Urinary bladder (tissue), 4 donors: ENCODE results near the gene TAB2. TPM values are rescaled to one million over a fixed set of nuclear protein-coding genes. Genes with fewer than 3 reads are reported as not detected.

ENCODE experiments used
- DNase-seq: peaks from one replicate; pipeline ENCODE4 v3.0.0-alpha.2; 2015; ENCODE audit errors: extremely low spot score
- H3K27ac ChIP-seq: one replicate; pipeline ENCODE4 v1.5.1; 2013; ENCODE audit warnings: low read depth, mild to moderate bottlenecking, moderate library complexity
- H3K36me3 ChIP-seq: one replicate; pipeline ENCODE4 v1.6.1; 2013; ENCODE audit warnings: mild to moderate bottlenecking, moderate library complexity; ENCODE audit not compliant: insufficient read depth
- H3K4me1 ChIP-seq: one replicate; pipeline ENCODE4 v1.6.1; 2013; ENCODE audit warnings: mild to moderate bottlenecking, moderate library complexity; ENCODE audit not compliant: insufficient read depth
- H3K4me3 ChIP-seq: one replicate; pipeline ENCODE4 v1.5.1; 2013; ENCODE audit warnings: low read depth, low read length
- WGBS: extraction: QIAGEN DNeasy Blood & Tissue Kit; methylation state at CpG from one replicate; pipeline ENCODE4 v1.1.7; 2013; 5-methylcytosine and 5-hydroxymethylcytosine counted together
- polyA plus RNA-seq: library from polyadenylated mRNA; stranded (reverse); fragments of 200-250 nt; gene quantifications from one replicate; pipeline ENCODE4 v1.2.3, GENCODE V29; 2013
- total RNA-seq: library from RNA; depleted of rRNA; stranded (reverse); fragments of >200 nt; gene quantifications from one replicate; pipeline ENCODE4 v1.2.3, GENCODE V29; 2014
- donor health status: healthy with polysubstance abuse.
- donor health status: healthy.

The TAB2 gene
- total and polyA plus RNA-seq, 2 donors = 42.2 to 78.3 TPM

GRCh38 chr6:149356081-149356750 lies 38.7 kb downstream of the TAB2 start:
- 80% methylated on average over 6 of the region's 6 CpGs for WGBS

GRCh38 chr6:149357726-149358538 lies 40.4 kb downstream of the TAB2 start:
- DNase-seq = no peak
- Histone ChIP-seq H3K27ac (no peak overlapping the region), H3K36me3 (no peaks in the 10 kb centered on the region), H3K4me1 (no peaks in the 10 kb centered on the region), H3K4me3 (no peak overlapping the region)
- WGBS = 93% methylated on average over 17 of the region's 17 CpGs

More at GRCh38 chr6:149356081-149356750, 38.7 kb downstream of the TAB2 start:
- H3K4me3 ChIP-seq = no peak overlapping the region
- no peak overlapping the region for H3K27ac ChIP-seq
- DNase-seq = no peak
- no peaks in the 10 kb centered on the region for H3K36me3 ChIP-seq
- H3K4me1 ChIP-seq = no peaks in the 10 kb centered on the region

DNA sequence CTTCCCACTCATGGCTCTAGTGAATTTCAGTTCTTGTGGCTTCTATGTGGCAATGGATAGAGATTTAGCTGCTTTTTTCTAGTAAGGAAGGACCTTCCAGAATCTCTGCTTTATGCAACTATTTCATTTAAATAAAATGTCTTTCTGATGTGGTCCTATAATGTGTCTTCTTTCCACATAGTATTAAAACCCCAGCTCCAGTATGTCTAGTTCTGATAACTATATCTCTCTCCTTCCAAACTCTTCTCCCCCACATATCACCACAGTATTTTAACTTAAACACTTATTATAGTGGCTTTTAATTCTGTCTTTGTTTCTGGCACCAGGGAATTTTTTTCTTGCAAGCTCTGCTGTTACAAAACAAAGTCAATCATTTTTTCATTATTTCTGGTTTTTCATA lies 41.9 kb downstream of the TAB2 start:
- Histone ChIP-seq H3K4me1 (no peaks in the 10 kb centered on the region), H3K27ac (no peak overlapping the region), H3K4me3 (no peak overlapping the region), H3K36me3 (no peaks in the 10 kb centered on the region)
- DNase-seq = no peak

GRCh38 chr6:149360536-149360935 lies 43.0 kb downstream of the TAB2 start:
- Histone ChIP-seq H3K36me3 (no peaks in the 10 kb centered on the region), H3K27ac (no peak overlapping the region), H3K4me3 (no peak overlapping the region), H3K4me1 (no peaks in the 10 kb centered on the region)
- 95% methylated on average over 3 of the region's 3 CpGs for WGBS
- DNase-seq = no peak

- Histone ChIP-seq H3K27ac (no peak overlapping the region), H3K36me3 (no peaks in the 10 kb centered on the region), H3K4me3 (no peak overlapping the region), H3K4me1 (no peaks in the 10 kb centered on the region)
- DNase-seq = no peak
- WGBS = 97% methylated on average over 5 of the region's 5 CpGs
Observed at GRCh38 chr6:149362289-149362688, 44.8 kb downstream of the TAB2 start.

GRCh38 chr6:149363154-149363553 lies 45.6 kb downstream of the TAB2 start:
- no peak overlapping the region for H3K27ac ChIP-seq
- no peak for DNase-seq
- WGBS = 97% methylated on average over 1 of the region's 1 CpG
- no peaks in the 10 kb centered on the region for H3K36me3 ChIP-seq
- H3K4me1 ChIP-seq = no peaks in the 10 kb centered on the region
- H3K4me3 ChIP-seq = no peak overlapping the region

- H3K4me1 ChIP-seq = no peaks in the 10 kb centered on the region
- no peak overlapping the region for H3K4me3 ChIP-seq
- 32% methylated on average over 2 of the region's 2 CpGs for WGBS
- no peak for DNase-seq
- H3K27ac ChIP-seq = no peak overlapping the region
- no peaks in the 10 kb centered on the region for H3K36me3 ChIP-seq
Observed at GRCh38 chr6:149364557-149364956, 47.0 kb downstream of the TAB2 start.

- Histone ChIP-seq H3K4me1 (no peaks in the 10 kb centered on the region), H3K27ac (no peak overlapping the region), H3K36me3 (no peaks in the 10 kb centered on the region), H3K4me3 (no peak overlapping the region)
- no peak for DNase-seq
Observed at GRCh38 chr6:149365197-149365596, 47.7 kb downstream of the TAB2 start.

DNA sequence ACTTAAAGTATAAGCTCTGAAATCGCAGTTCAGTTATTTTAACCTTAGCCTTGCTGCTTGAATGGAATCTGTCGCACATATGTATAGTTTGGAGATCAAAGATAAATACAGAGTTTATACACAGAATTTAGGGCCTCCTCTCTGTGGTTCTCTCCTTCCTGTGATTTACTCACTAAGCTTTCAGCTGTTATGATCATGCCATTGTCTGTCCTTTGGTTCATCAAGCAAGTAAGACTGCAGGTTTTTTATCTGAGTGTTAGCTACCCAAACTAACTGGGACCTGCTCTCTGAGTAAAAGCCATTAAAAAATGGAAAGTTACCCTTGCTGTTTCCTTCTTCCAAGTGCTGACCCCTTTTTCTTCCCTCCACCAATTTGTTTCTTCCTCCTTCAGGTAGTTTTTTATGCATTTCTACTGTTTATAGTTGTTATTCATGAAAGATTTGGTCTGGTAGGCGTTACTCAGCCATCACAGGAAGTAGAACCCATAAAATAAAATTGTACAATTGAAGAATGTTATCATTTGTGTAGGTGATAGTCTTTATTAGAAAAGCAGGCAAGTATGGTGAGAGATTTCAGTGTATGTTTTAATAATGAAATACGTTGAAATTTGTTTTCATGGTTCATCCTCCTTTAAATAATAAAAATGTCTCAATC lies 48.9 kb downstream of the TAB2 start:
- H3K4me1 ChIP-seq = no peaks in the 10 kb centered on the region
- no peak overlapping the region for H3K4me3 ChIP-seq
- 68% methylated on average over 4 of the region's 4 CpGs for WGBS
- DNase-seq = no peak
- no peaks in the 10 kb centered on the region for H3K36me3 ChIP-seq
- no peak overlapping the region for H3K27ac ChIP-seq

DNA sequence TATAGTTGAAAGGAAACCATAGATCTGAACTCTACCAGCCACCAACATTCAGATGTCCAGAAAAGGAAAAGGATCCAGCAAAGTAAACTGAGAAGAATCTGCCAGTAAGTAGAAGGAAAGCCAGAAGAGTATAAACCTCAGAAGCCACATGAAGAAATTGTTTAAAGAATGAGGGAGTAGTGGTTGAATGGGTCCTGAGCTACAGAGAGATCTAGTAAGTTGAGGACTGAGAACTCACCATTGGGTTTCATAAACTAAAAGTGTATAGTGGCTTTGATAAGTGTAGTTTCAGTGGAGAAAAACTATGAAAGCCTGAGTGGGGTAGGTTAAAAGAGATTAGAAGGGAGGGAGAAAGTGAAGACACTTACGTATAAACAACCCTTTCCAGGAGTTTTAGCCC lies 50.6 kb downstream of the TAB2 start:
- Histone ChIP-seq H3K4me1 (no peaks in the 10 kb centered on the region), H3K27ac (no peak overlapping the region), H3K36me3 (no peaks in the 10 kb centered on the region), H3K4me3 (no peak overlapping the region)
- 60% methylated on average over 1 of the region's 1 CpG for WGBS
- DNase-seq = no peak

- DNase-seq = no peak
- H3K4me1 ChIP-seq = no peaks in the 10 kb centered on the region
- no peak overlapping the region for H3K27ac ChIP-seq
- H3K36me3 ChIP-seq = peaks cover 2% of the 10 kb centered on the region
- no peak overlapping the region for H3K4me3 ChIP-seq
Observed at GRCh38 chr6:149371154-149371553, 53.6 kb downstream of the TAB2 start.

GRCh38 chr6:149372062-149372461 lies 54.5 kb downstream of the TAB2 start:
- Histone ChIP-seq H3K27ac (no peak overlapping the region), H3K36me3 (peaks cover 2% of the 10 kb centered on the region), H3K4me1 (no peaks in the 10 kb centered on the region), H3K4me3 (no peak overlapping the region)
- DNase-seq = no peak
- 94% methylated on average over 2 of the region's 2 CpGs for WGBS

DNA sequence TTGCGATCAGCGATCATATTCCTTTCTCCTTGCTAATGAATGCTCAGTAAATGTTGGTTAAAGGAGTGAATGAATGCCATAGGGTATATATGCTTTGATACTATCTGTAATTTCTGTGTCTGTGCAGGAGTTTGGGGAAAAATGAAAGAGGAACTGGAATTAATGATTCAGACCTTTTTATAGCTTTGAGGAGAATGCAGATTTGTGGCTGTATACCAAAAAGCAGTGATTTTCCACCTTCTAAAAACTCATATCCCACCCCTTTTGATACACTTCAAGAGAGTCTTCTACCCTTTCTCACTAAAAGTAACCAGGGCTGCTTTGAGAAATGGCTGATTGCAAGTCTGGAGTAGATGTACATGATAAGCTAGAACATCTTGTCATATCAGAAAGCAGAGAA lies 56.0 kb downstream of the TAB2 start:
- Histone ChIP-seq H3K4me1 (no peaks in the 10 kb centered on the region), H3K27ac (no peak overlapping the region), H3K4me3 (no peak overlapping the region), H3K36me3 (peaks cover 5% of the 10 kb centered on the region)
- WGBS = 96% methylated on average over 2 of the region's 2 CpGs
- DNase-seq = no peak

DNA sequence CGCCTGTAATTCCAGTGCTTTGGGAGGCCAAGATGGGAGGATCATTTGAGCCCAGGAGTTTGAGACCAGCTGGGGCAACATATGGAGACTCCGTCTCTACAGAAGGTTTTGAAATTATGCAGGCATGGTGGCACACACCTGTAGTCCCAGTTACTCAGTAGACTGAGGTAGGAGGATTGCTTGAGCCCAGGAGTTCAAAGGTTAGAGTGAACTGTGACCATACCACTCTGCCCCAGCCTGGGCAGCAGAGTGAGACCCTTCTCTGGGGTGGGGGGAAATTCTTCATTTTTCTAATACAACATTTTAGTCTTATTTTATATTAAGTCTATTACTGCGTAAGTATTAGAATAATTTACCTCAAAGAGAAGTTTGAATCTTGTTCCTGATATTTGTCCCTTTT lies 62.5 kb downstream of the TAB2 start:
- H3K4me1 ChIP-seq = no peaks in the 10 kb centered on the region
- 98% methylated on average over 3 of the region's 3 CpGs for WGBS
- no peak for DNase-seq
- H3K27ac ChIP-seq = no peak overlapping the region
- H3K4me3 ChIP-seq = no peak overlapping the region
- peaks cover 7% of the 10 kb centered on the region for H3K36me3 ChIP-seq
